HepG2 (cell line): ENCODE measurements around the gene INHBE. TPM values are rescaled to one million over a fixed set of nuclear protein-coding genes. Genes with fewer than 3 reads are reported as not detected.

ENCODE experiments used
- ATAC-seq: fragments of 200-7000 bp; cut with Tn5 transposase; 3 replicates; pipeline ENCODE4 v1.9.1; 2020; ENCODE audit warnings: mild to moderate bottlenecking, moderate library complexity
- BruUV-seq: library from RNA; stranded (reverse); fragments of 400-500 nt; replicated peaks from 2 replicates; lab custom pipeline; 2021; lab: Mats Ljungman, UMichigan
- CTCF ChIA-PET: fragments of 300-600 bp; formaldehyde crosslinking; extraction: SDS; loops from one replicate; lab custom pipeline; 2021; ENCODE audit warnings: low total read pairs, inconsistent platforms, low intra/inter-chr PET ratio; lab: Yijun Ruan, JAX
- POLR2A ChIA-PET: fragments of 350-600 bp; sonication (Branson Sonifier 250); formaldehyde crosslinking; loops from one replicate; lab custom pipeline; 2020; ENCODE audit warnings: antibody characterized with exemption, inconsistent platforms; lab: Yijun Ruan, JAX
- DNase-seq: peaks from one replicate; pipeline ENCODE4 v3.0.0-alpha.2; 2015; ENCODE audit warnings: low spot score
- FAIRE-seq: peaks from 3 replicates; lab custom pipeline; 2011; peaks lifted over from hg19 to GRCh38; lab: Jason Lieb, UNC
- H2AFZ ChIP-seq: one replicate; pipeline ENCODE4 v1.6.1; 2011; ENCODE audit warnings: low read length, inconsistent platforms
- H3K27ac ChIP-seq: fragments of 300-600 bp; 3 replicates; pipeline ENCODE4 v1.8.0; 2011; ENCODE audit warnings: mixed run types, mild to moderate bottlenecking, mixed read lengths, low read length, inconsistent platforms; ENCODE audit not compliant: insufficient read depth; ENCODE audit errors: extremely low read length
- H3K27me3 ChIP-seq, 2 experiments: fragments of 200-600 bp in 1 of 2; 2 replicates in 1 of 2; 3 replicates in 1 of 2; pipeline versions ENCODE4 v1.6.0 to v1.8.0; 2011; ENCODE audit warnings: low read length in 2 of 2, mild to moderate bottlenecking in 2 of 2, moderate library complexity in 2 of 2, inconsistent platforms in 1 of 2; ENCODE audit not compliant: insufficient read depth in 2 of 2, control insufficient read depth in 1 of 2
- H3K36me3 ChIP-seq, 2 experiments: fragments of 200-600 bp in 1 of 2; replicated peaks in 1 of 2; 2 replicates in 1 of 2; 3 replicates in 1 of 2; pipeline versions ENCODE4 v1.5.1 to v1.8.0; 2011; ENCODE audit warnings: low read length in 2 of 2, inconsistent platforms in 1 of 2; ENCODE audit not compliant: insufficient read depth in 2 of 2, control insufficient read depth in 1 of 2
- H3K4me1 ChIP-seq: 2 replicates; pipeline ENCODE4 v1.5.1; 2012; ENCODE audit warnings: low read length, inconsistent platforms; ENCODE audit not compliant: insufficient read depth
- H3K4me2 ChIP-seq: 2 replicates; pipeline ENCODE4 v1.6.0; 2011; ENCODE audit warnings: low read depth, low read length, inconsistent platforms
- H3K4me3 ChIP-seq, 3 experiments: fragments of 200-600 bp in 1 of 3; sonication (generic), shearing (Covaris generic) in 1 of 3; replicated peaks in 1 of 3; 2 replicates each; pipeline ENCODE4 v1.5.1; 2011 to 2016; ENCODE audit warnings: low read length in 3 of 3, inconsistent platforms in 2 of 3, low read depth in 2 of 3, mild to moderate bottlenecking in 2 of 3, control low read depth in 1 of 3, mixed read lengths in 1 of 3; ENCODE audit not compliant: insufficient read depth in 1 of 3
- H3K79me2 ChIP-seq: one replicate; pipeline ENCODE4 v1.6.1; 2011; ENCODE audit warnings: low read length, inconsistent platforms; ENCODE audit not compliant: insufficient read depth
- H3K9ac ChIP-seq: 2 replicates; pipeline ENCODE4 v1.6.0; 2011; ENCODE audit warnings: mild to moderate bottlenecking, low read depth, low read length, inconsistent platforms; ENCODE audit not compliant: insufficient read depth
- H3K9me3 ChIP-seq: 2 replicates; pipeline ENCODE4 v1.5.1; 2012; ENCODE audit warnings: mild to moderate bottlenecking, low read length
- H4K20me1 ChIP-seq: 2 replicates; pipeline ENCODE4 v1.6.0; 2011; ENCODE audit warnings: inconsistent platforms, mild to moderate bottlenecking, low read length, moderate library complexity; ENCODE audit not compliant: insufficient read depth
- AGO2 ChIP-seq: fragments of 200-400 bp; formaldehyde crosslinking; optimal IDR thresholded peaks from 2 replicates; pipeline ENCODE3; 2017; ENCODE audit warnings: mild to moderate bottlenecking, low read depth, low read length, moderate library complexity
- DPF2 ChIP-seq: sonication (generic); formaldehyde crosslinking; IDR thresholded peaks from 2 replicates; pipeline ENCODE4 v1.4.0; 2020; ENCODE audit warnings: mild to moderate bottlenecking, low read depth, missing genetic modification reagents, borderline replicate concordance
- PBX3 ChIP-seq: sonication (generic); formaldehyde crosslinking; IDR thresholded peaks from 2 replicates; pipeline ENCODE4 v1.8.1; 2023; ENCODE audit warnings: missing genetic modification reagents, inconsistent platforms, borderline replicate concordance
- PHB2 ChIP-seq: fragments of 450-650 bp; IDR thresholded peaks from 2 replicates; pipeline ENCODE4 v1.6.1; 2018; ENCODE audit not compliant: partially characterized antibody
- PRMT3 ChIP-seq: sonication (generic); formaldehyde crosslinking; IDR thresholded peaks from 2 replicates; pipeline ENCODE4 v1.8.1; 2022; ENCODE audit warnings: low read depth, mild to moderate bottlenecking, moderate library complexity, missing genetic modification reagents, borderline replicate concordance
- RNF219 ChIP-seq: sonication (generic); formaldehyde crosslinking; IDR thresholded peaks from 2 replicates; pipeline ENCODE4 v1.5.0; 2020; ENCODE audit warnings: mild to moderate bottlenecking, missing genetic modification reagents
- ZFP36L2 ChIP-seq: sonication (generic); formaldehyde crosslinking; IDR thresholded peaks from 2 replicates; pipeline ENCODE4 v1.4.0; 2020; ENCODE audit warnings: missing genetic modification reagents
- ZHX1 ChIP-seq: sonication (generic); formaldehyde crosslinking; IDR thresholded peaks from 2 replicates; pipeline ENCODE4 v1.8.1; 2022; ENCODE audit warnings: low read depth, mild to moderate bottlenecking, missing genetic modification reagents
- ZNF136 ChIP-seq: sonication (generic); formaldehyde crosslinking; IDR thresholded peaks from 2 replicates; pipeline ENCODE4 v1.8.1; 2022; ENCODE audit warnings: low read depth, mild to moderate bottlenecking, moderate library complexity, missing genetic modification reagents
- ZNF232 ChIP-seq: sonication (generic); formaldehyde crosslinking; IDR thresholded peaks from 2 replicates; pipeline ENCODE4 v1.4.0; 2020; ENCODE audit warnings: missing genetic modification reagents, borderline replicate concordance
- ZNF256 ChIP-seq: sonication (generic); formaldehyde crosslinking; conservative IDR thresholded peaks from 2 replicates; pipeline ENCODE4 v1.4.0; 2020; ENCODE audit warnings: missing genetic modification reagents
- ZNF326 ChIP-seq: sonication (generic); formaldehyde crosslinking; IDR thresholded peaks from 2 replicates; pipeline ENCODE4 v1.4.0; 2020; ENCODE audit warnings: missing genetic modification reagents, borderline replicate concordance
- ZNF451 ChIP-seq: sonication (generic); formaldehyde crosslinking; IDR thresholded peaks from 2 replicates; pipeline ENCODE4 v1.5.0; 2020; ENCODE audit warnings: mild to moderate bottlenecking, missing genetic modification reagents
- ZNF775 ChIP-seq: sonication (generic); formaldehyde crosslinking; IDR thresholded peaks from 2 replicates; pipeline ENCODE4 v1.4.0; 2020; ENCODE audit warnings: missing genetic modification reagents, mild to moderate bottlenecking, moderate library complexity, borderline replicate concordance
- ZSCAN22 ChIP-seq: sonication (generic); formaldehyde crosslinking; IDR thresholded peaks from 2 replicates; pipeline ENCODE4 v1.4.0; 2020; ENCODE audit warnings: mild to moderate bottlenecking, missing genetic modification reagents
- WGBS: methylation state at CpG from one replicate; pipeline ENCODE4 v1.1.6; 2017; ENCODE audit warnings: low lambda C conversion rate; 5-methylcytosine and 5-hydroxymethylcytosine counted together
- in situ Hi-C: cut with HindIII; loops from 2 replicates; pipeline ENCODE4 v1.10.0; 2017; ENCODE audit warnings: low pct_unique_long_range_greater_than_20kb; ENCODE audit not compliant: extremely low pct_ligation_motif_present
- intact Hi-C: fragments of 100-400 bp; cut with micrococcal nuclease; formaldehyde crosslinking; loops from one replicate; pipeline ENCODE4 v1.10.0; 2022; ENCODE audit not compliant: unreplicated experiment
- polyA plus RNA-seq, 8 experiments: library from polyadenylated mRNA; depleted of rRNA in 3 of 8; stranded (reverse) in 7 of 8; unstranded in 1 of 8; fragments of >200 nt; fragmentation: Illumina TruSeq in 4 of 8; extraction: Trizol in 4 of 8; gene quantifications; 2 replicates each; pipeline versions ENCODE4 v1.2.1 to v1.2.3, GENCODE V29; 2011 to 2016; ENCODE audit warnings: low read depth in 4 of 8, missing spikeins in 1 of 8, mixed read lengths in 1 of 8; ENCODE audit not compliant: insufficient read depth in 1 of 8
- total RNA-seq, 5 experiments: library from RNA; depleted of rRNA; stranded (reverse); fragments of >200 nt; fragmentation: Illumina TruSeq; extraction: Trizol; gene quantifications; 2 replicates each; pipeline ENCODE4 v1.2.3, GENCODE V29; 2016; ENCODE audit warnings: low read depth in 1 of 5

Gene INHBE
- total and polyA plus RNA-seq, 2 of the 13 experiments (the other 11 are each of a cell fraction or from before 2014, with no cell fraction given): 17.0 to 32.0 TPM

GRCh38 chr12:57441846-57442427 lies 13.2 kb upstream of the INHBE start:
- FAIRE-seq: no peak
- ATAC-seq: no peak
- no peaks in the 10 kb centered on the region for H3K27me3 ChIP-seq
- H3K9me3 ChIP-seq: no peaks in the 10 kb centered on the region
- no peak overlapping the region for H3K4me3 ChIP-seq
- H2AFZ ChIP-seq: no peak overlapping the region
- ChIA-PET POLR2A (interaction anchor here (1.4 kb wide), 1 partner anchor 11 kb away, joined by 4 read pairs; no protein-coding TSS in a partner anchor), CTCF (no interaction called here)
- H4K20me1 ChIP-seq: no peaks in the 10 kb centered on the region
- no peaks in the 10 kb centered on the region for H3K36me3 ChIP-seq
- no peak for DNase-seq
- intact Hi-C loops (no loop called here), in situ Hi-C loops (no loop called here)
- no peak overlapping the region for H3K4me2 ChIP-seq
- no TSS peak for BruUV-seq
- no peaks in the 10 kb centered on the region for H3K79me2 ChIP-seq
- H3K4me1 ChIP-seq: no peaks in the 10 kb centered on the region
- H3K27ac ChIP-seq: no peak overlapping the region
- WGBS: 100% methylated on average over 1 of the region's 1 CpG
- no peak overlapping the region for H3K9ac ChIP-seq
- TF ChIP-seq PBX3 (CRISPR knock-in tag): no peak
- no peak for TF ChIP-seq DPF2
- TF ChIP-seq ZNF232 (CRISPR knock-in tag): no peak
- TF ChIP-seq ZNF775: no peak
- no peak for TF ChIP-seq ZFP36L2 (CRISPR knock-in tag)
- no peak for TF ChIP-seq AGO2
- no peak for TF ChIP-seq ZSCAN22
- no peak for TF ChIP-seq ZNF256
- no peak for TF ChIP-seq ZHX1 (CRISPR knock-in tag)
- TF ChIP-seq ZNF136 (CRISPR knock-in tag): no peak
- no peak for TF ChIP-seq ZNF451 (CRISPR knock-in tag)
- no peak for TF ChIP-seq PHB2
- no peak for TF ChIP-seq ZNF326 (CRISPR knock-in tag)
- no peak for TF ChIP-seq RNF219 (CRISPR knock-in tag)
- no peak for TF ChIP-seq PRMT3 (CRISPR knock-in tag)
